ENCODE data around the gene LRSAM1. TPM values are rescaled to one million over a fixed set of nuclear protein-coding genes. Genes with fewer than 3 reads are reported as not detected.

The LRSAM1 gene
- total RNA-seq, 1 experiment from 2014 or later: 19.0 TPM

GRCh38 chr9:127423934-127424675, 27.2 kb upstream of the LRSAM1 start, which contains the start of gene ZNF79:
Gene ZNF79 (plus strand): TSS chr9:127424382. CDS start chr9:127424788, 406 bp downstream.
- peak; percentile 90 for DNase-seq (ENCODE audit: extremely low read depth, low read depth)

- no peak for DNase-seq (ENCODE audit: extremely low read depth, low read depth)
These were observed 26.7 kb upstream of the LRSAM1 start for GRCh38 chr9:127424676-127424999.

GRCh38 chr9:127426756-127427155, 24.6 kb upstream of the LRSAM1 start:
- no peak for DNase-seq (ENCODE audit: extremely low read depth, low read depth)

GRCh38 chr9:127428348-127428747, 23.0 kb upstream of the LRSAM1 start:
- DNase-seq (ENCODE audit: extremely low read depth, low read depth): no peak

- no peak for DNase-seq (ENCODE audit: extremely low read depth, low read depth)
These were observed 20.9 kb upstream of the LRSAM1 start for GRCh38 chr9:127430415-127430814.

- DNase-seq (ENCODE audit: extremely low read depth, low read depth): no peak
These were observed 13.6 kb upstream of the LRSAM1 start for GRCh38 chr9:127437497-127438264.

- no peak for DNase-seq (ENCODE audit: extremely low read depth, low read depth)
These were observed 12.9 kb upstream of the LRSAM1 start for GRCh38 chr9:127438394-127438793.

- no peak for DNase-seq (ENCODE audit: extremely low read depth, low read depth)
These were observed 6.9 kb upstream of the LRSAM1 start for GRCh38 chr9:127444283-127444920.

GRCh38 chr9:127444921-127445850, 6.1 kb upstream of the LRSAM1 start:
- DNase-seq (ENCODE audit: extremely low read depth, low read depth): no peak

- DNase-seq (ENCODE audit: extremely low read depth, low read depth): no peak
These were observed 5.2 kb upstream of the LRSAM1 start for GRCh38 chr9:127445851-127446712.

- no peak for DNase-seq (ENCODE audit: extremely low read depth, low read depth)
These were observed 4.4 kb upstream of the LRSAM1 start for GRCh38 chr9:127446713-127447415.

- DNase-seq (ENCODE audit: extremely low read depth, low read depth): no peak
These were observed 3.7 kb upstream of the LRSAM1 start for GRCh38 chr9:127447416-127448111.

GRCh38 chr9:127448112-127448805, 3.1 kb upstream of the LRSAM1 start:
- DNase-seq (ENCODE audit: extremely low read depth, low read depth): no peak

GRCh38 chr9:127449332-127449966, 1.9 kb upstream of the LRSAM1 start:
- no peak for DNase-seq (ENCODE audit: extremely low read depth, low read depth)

- DNase-seq (ENCODE audit: extremely low read depth, low read depth): no peak
These were observed 1.0 kb upstream of the LRSAM1 start for GRCh38 chr9:127450243-127450760.

GRCh38 chr9:127451608-127451857, 223 bp downstream of the LRSAM1 start:
- no peak for DNase-seq (ENCODE audit: extremely low read depth, low read depth)

Data from NCI-H460 (cell line).